Activated naive CD4-positive, alpha-beta T cell (primary cell): Measurements from ENCODE around the gene RPS6KA5.
"Not testable (repeated sequence)": the region's sequence is repeated elsewhere in the genome, so short reads cannot be mapped to it uniquely, and the experiment has no call there.

Experiments used
- DNase-seq, 4 experiments: peaks; one replicate each; lab custom pipeline; 2025; lab: John Stamatoyannopoulos, UW

Gene RPS6KA5

GRCh38 chr14:91067186-91067585 is 6.7 kb upstream of the RPS6KA5 start:
- no peak for DNase-seq

GRCh38 chr14:91065266-91065665 is 4.8 kb upstream of the RPS6KA5 start:
- DNase-seq = no peak

GRCh38 chr14:91063119-91063518 is 2.7 kb upstream of the RPS6KA5 start:
- no peak for DNase-seq

GRCh38 chr14:91062600-91062999 is 2.2 kb upstream of the RPS6KA5 start:
- no peak for DNase-seq

- DNase-seq = no peak
Measured at GRCh38 chr14:91061056-91061887, 831 bp upstream of the RPS6KA5 start.

- DNase-seq = peak in 3 of 4 experiments; percentile 22 to 49 (median 34)
Measured at GRCh38 chr14:91059576-91060350, 678 bp downstream of the RPS6KA5 start.

- DNase-seq = no peak
Measured at GRCh38 chr14:91058042-91058581, 2.3 kb downstream of the RPS6KA5 start.

- no peak for DNase-seq
Measured at GRCh38 chr14:91056361-91056760, 4.1 kb downstream of the RPS6KA5 start.

- DNase-seq = no peak
Measured at GRCh38 chr14:91055016-91055415, 5.4 kb downstream of the RPS6KA5 start.

- no peak for DNase-seq
Measured at GRCh38 chr14:91048676-91049075, 11.8 kb downstream of the RPS6KA5 start.

GRCh38 chr14:91048265-91048664 is 12.2 kb downstream of the RPS6KA5 start:
- no peak for DNase-seq

GRCh38 chr14:91047174-91047753 is 13.2 kb downstream of the RPS6KA5 start:
- DNase-seq = no peak

- DNase-seq = no peak
Measured at GRCh38 chr14:91046488-91047072, 13.9 kb downstream of the RPS6KA5 start.

- no peak for DNase-seq
Measured at GRCh38 chr14:91041450-91041849, 19.0 kb downstream of the RPS6KA5 start.

- DNase-seq = no peak
Measured at GRCh38 chr14:91040545-91040944, 19.9 kb downstream of the RPS6KA5 start.

- DNase-seq = no peak
Measured at GRCh38 chr14:91038439-91038838, 22.0 kb downstream of the RPS6KA5 start.

GRCh38 chr14:91036741-91037469 is 23.5 kb downstream of the RPS6KA5 start:
- DNase-seq = no peak

GRCh38 chr14:91035855-91036254 is 24.6 kb downstream of the RPS6KA5 start:
- DNase-seq = no peak

- not testable (repeated sequence) for DNase-seq
Measured at GRCh38 chr14:91034379-91034778, 26.1 kb downstream of the RPS6KA5 start.

GRCh38 chr14:91032248-91032647 is 28.2 kb downstream of the RPS6KA5 start:
- no peak for DNase-seq

- no peak for DNase-seq
Measured at GRCh38 chr14:91031666-91032065, 28.8 kb downstream of the RPS6KA5 start.
